Neural progenitor cell (in vitro differentiated cells): ENCODE results near the gene TLL2.

Source experiments
- CTCF ChIP-seq: fragments of 200-600 bp; sonication (generic); IDR thresholded peaks from 2 replicates; pipeline ENCODE4 v1.5.1; 2017; ENCODE audit warnings: antibody characterized with exemption, mild to moderate bottlenecking
- EZH2 ChIP-seq: fragments of 200-600 bp; sonication (generic); IDR thresholded peaks from 2 replicates; pipeline ENCODE4 v1.6.1; 2017; ENCODE audit warnings: antibody characterized with exemption, mild to moderate bottlenecking, moderate library complexity

GRCh38 chr10:96415891-96416554, 97.7 kb downstream of the TLL2 start:
- no peak for TF ChIP-seq CTCF
- TF ChIP-seq EZH2, result no peak
